Measurements from ENCODE around the gene PRLH.
A peak's percentile ranks its signal among the peaks of the same experiment; 100 is the strongest.
"Not testable (repeated sequence)": the region's sequence is repeated elsewhere in the genome, so short reads cannot be mapped to it uniquely, and the experiment has no call there.

Gene PRLH

GRCh38 chr2:237593596-237594320, 27.4 kb downstream of the PRLH start:
- peak overlapping the region; percentile 90 for H3K27ac Mint-ChIP-seq
- peaks cover 80% of the 10 kb centered on the region for H3K4me1 Mint-ChIP-seq
- H3K36me3 Mint-ChIP-seq (ENCODE audit: low read depth): no peaks in the 10 kb centered on the region
- H3K9me3 Mint-ChIP-seq: no peaks in the 10 kb centered on the region
- peak; percentile 53 for DNase-seq
- H3K4me3 Mint-ChIP-seq: peak overlapping the region; percentile 69
- peaks cover 40% of the 10 kb centered on the region for H3K27me3 Mint-ChIP-seq (ENCODE audit: low read depth, poor library complexity)
- no peak for TF ChIP-seq CTCF (IDR thresholded peaks at IDR 0.05)

GRCh38 chr2:237594514-237594871, 28.1 kb downstream of the PRLH start:
- peak overlapping the region; percentile 69 for H3K4me3 Mint-ChIP-seq
- peak overlapping the region; percentile 19 for H3K27ac Mint-ChIP-seq
- H3K27me3 Mint-ChIP-seq (ENCODE audit: low read depth, poor library complexity): peaks cover 36% of the 10 kb centered on the region

GRCh38 chr2:237595829-237596519, 29.6 kb downstream of the PRLH start:
- not testable (repeated sequence) for DNase-seq; H3K27ac Mint-ChIP-seq; H3K9me3 Mint-ChIP-seq; H3K36me3 Mint-ChIP-seq (ENCODE audit: low read depth); H3K4me3 Mint-ChIP-seq
- Mint-ChIP-seq H3K27me3 (ENCODE audit: low read depth, poor library complexity) (peaks cover 33% of the 10 kb centered on the region), H3K4me1 (peaks cover 82% of the 10 kb centered on the region)

More at GRCh38 chr2:237594514-237594871, 28.1 kb downstream of the PRLH start:
- DNase-seq: no peak
- Mint-ChIP-seq H3K4me1 (peaks cover 82% of the 10 kb centered on the region), H3K9me3 (no peaks in the 10 kb centered on the region), H3K36me3 (ENCODE audit: low read depth) (no peaks in the 10 kb centered on the region)
- TF ChIP-seq CTCF (IDR thresholded peaks at IDR 0.05): no peak

GRCh38 chr2:237596520-237597195, 30.3 kb downstream of the PRLH start:
- Mint-ChIP-seq H3K27me3 (ENCODE audit: low read depth, poor library complexity) (peaks cover 28% of the 10 kb centered on the region), H3K9me3 (no peaks in the 10 kb centered on the region), H3K27ac (no peak overlapping the region), H3K36me3 (ENCODE audit: low read depth) (no peaks in the 10 kb centered on the region), H3K4me1 (peaks cover 82% of the 10 kb centered on the region), H3K4me3 (no peak overlapping the region)
- DNase-seq: no peak
- TF ChIP-seq CTCF (IDR thresholded peaks at IDR 0.05): no peak

GRCh38 chr2:237597196-237598145, 31.1 kb downstream of the PRLH start:
- Mint-ChIP-seq H3K4me3 (no peak overlapping the region), H3K36me3 (ENCODE audit: low read depth) (no peaks in the 10 kb centered on the region), H3K27me3 (ENCODE audit: low read depth, poor library complexity) (peaks cover 28% of the 10 kb centered on the region), H3K9me3 (no peaks in the 10 kb centered on the region), H3K27ac (no peak overlapping the region), H3K4me1 (peaks cover 85% of the 10 kb centered on the region)
- TF ChIP-seq CTCF (IDR thresholded peaks at IDR 0.05): no peak
- no peak for DNase-seq

Measured in nephron progenitor cell (in vitro differentiated cells).